Ovary (tissue), 3 donors: ENCODE results near the gene RFPL1.
"Not testable (repeated sequence)": the region's sequence is repeated elsewhere in the genome, so short reads cannot be mapped to it uniquely, and the experiment has no call there.

Source experiments
- EP300 ChIP-seq: sonication (generic); formaldehyde crosslinking; IDR thresholded peaks from one replicate; pipeline ENCODE4 v1.6.1; 2017; ENCODE audit warnings: antibody characterized with exemption
- POLR2A ChIP-seq: fragments of 450-650 bp; IDR thresholded peaks from one replicate; pipeline ENCODE4 v1.6.1; 2017; ENCODE audit warnings: antibody characterized with exemption, mild to moderate bottlenecking, moderate library complexity
- TF ChIP-seq, protein P1 (sequence below), 3 donors: fragments of 450-650 bp in 2 of 3; fragments of 200-600 bp in 1 of 3; IDR thresholded peaks; one replicate each; pipeline versions ENCODE4 v1.5.1 to v1.8.0; 2016 to 2022; ENCODE audit warnings: antibody characterized with exemption in 3 of 3, mild to moderate bottlenecking in 1 of 3
- donor health status: DM: no; HTN: no; CAD: no.

DNA sequence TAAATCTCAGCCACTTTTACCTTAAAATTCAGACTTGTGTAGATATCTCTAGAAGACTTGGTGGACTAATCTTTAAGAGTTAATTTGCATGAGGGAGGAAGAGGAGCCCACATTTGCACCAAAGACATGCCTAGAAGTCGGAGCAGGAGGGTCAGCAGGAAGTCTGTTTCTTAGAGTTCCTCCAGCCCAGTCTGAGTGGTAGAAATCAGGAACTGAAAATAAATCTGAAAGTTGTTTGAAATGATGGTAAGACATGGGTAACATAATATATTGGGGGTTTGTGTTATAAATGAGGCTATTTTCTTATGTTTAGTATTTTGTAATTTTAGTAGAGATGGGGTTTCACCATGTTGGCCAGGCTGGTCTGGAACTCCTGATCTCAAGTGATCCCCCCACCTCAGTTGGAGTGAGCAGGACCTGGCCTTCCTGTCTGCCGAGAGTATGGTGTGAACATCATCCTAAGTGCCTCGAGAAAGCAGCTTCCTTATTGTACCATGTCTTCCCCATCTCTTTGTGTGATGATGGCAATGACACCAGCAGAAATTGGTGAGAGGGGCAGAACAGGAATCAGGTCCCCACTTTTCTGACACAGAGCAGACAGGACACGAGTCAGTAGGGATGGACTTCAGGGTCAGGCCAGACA is 26.7 kb upstream of the RFPL1 start:
- TF ChIP-seq, protein P1, sequence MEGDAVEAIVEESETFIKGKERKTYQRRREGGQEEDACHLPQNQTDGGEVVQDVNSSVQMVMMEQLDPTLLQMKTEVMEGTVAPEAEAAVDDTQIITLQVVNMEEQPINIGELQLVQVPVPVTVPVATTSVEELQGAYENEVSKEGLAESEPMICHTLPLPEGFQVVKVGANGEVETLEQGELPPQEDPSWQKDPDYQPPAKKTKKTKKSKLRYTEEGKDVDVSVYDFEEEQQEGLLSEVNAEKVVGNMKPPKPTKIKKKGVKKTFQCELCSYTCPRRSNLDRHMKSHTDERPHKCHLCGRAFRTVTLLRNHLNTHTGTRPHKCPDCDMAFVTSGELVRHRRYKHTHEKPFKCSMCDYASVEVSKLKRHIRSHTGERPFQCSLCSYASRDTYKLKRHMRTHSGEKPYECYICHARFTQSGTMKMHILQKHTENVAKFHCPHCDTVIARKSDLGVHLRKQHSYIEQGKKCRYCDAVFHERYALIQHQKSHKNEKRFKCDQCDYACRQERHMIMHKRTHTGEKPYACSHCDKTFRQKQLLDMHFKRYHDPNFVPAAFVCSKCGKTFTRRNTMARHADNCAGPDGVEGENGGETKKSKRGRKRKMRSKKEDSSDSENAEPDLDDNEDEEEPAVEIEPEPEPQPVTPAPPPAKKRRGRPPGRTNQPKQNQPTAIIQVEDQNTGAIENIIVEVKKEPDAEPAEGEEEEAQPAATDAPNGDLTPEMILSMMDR (IDR thresholded peaks at IDR 0.05): not testable (repeated sequence)
- TF ChIP-seq POLR2A, EP300: not testable (repeated sequence)
